Germinal center (tissue), 1 donor: ENCODE results near the gene SIGLEC8.
"Not testable (repeated sequence)": the region's sequence is repeated elsewhere in the genome, so short reads cannot be mapped to it uniquely, and the experiment has no call there.

ENCODE experiments used
- DNase-seq: peaks from one replicate; pipeline ENCODE4 v3.0.0; 2012; ENCODE audit warnings: mixed read lengths, low spot score

Gene SIGLEC8

DNA sequence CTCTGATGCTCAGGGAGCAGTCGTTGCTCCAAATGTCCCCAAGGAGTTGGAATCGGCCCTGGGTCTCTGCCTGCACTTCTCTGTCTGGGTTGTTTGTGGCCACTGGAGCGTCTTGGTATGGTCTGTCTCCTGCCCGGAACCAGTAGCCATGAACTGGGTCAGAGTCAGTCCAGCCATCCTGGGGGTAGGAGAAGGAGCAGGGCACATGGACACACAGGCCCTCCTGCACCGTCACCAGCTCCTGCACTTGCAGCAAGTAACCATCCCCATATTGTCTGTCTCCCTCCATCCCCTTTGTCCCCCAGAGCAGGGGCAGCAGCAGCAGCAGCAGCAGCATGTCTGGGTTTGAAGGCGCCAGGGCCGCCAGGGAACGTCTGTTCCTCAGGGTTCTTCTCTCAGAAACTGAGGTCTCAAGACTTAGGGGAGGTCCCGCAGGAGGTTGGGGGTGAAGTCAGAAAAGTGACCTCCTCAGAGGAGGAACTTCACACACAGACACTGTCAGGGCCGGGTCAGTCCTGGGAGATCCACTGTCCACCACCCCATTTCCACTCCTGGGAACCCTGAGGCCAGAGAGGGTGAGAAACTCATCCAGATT lies at the start of gene SIGLEC8:
TSS of gene SIGLEC8 (minus strand) at position 404 of the 595 bp plus-strand sequence. CDS start at position 337, 67 bp downstream.
- no peak for DNase-seq

DNA sequence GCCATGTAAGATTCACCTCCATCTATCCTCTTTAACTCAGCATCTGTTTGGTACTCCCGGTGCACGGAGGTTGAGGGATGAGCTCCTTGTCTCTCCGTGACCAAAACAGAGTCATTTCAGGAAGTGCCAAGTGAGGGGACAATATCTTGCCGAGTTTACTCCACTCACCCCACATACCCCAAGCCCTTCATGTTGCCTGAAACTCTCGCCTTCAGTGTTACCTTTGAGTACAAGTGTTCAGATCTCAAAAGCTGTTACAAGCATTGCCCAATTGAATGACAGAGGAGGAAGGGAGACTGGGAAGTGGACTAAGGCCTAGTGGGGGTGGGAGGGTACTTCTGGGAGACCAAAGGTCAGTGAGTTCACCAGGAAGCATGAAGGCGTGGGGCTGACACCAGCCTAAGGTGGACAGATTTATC lies 49.4 kb upstream of the SIGLEC8 start:
- DNase-seq = no peak

DNA sequence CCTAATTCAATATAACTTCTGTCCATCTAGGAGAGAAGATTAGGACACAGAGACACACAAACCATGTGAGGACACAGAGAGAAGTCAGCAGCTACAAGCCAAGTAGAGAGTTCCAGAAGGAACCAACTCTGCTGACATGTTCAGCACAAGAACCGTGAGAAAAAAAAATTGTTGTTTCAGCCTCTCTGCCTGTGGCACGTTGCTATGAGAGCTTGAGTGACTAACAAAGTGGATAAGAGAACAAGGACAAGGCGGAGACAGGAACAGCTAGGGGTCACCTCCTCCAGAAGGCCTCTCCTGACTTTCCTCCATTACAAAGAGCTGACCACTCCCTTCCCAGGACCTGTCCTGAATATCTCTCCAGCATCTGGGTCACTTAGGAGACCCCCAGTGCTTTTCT lies 48.9 kb upstream of the SIGLEC8 start:
- DNase-seq = no peak

DNA sequence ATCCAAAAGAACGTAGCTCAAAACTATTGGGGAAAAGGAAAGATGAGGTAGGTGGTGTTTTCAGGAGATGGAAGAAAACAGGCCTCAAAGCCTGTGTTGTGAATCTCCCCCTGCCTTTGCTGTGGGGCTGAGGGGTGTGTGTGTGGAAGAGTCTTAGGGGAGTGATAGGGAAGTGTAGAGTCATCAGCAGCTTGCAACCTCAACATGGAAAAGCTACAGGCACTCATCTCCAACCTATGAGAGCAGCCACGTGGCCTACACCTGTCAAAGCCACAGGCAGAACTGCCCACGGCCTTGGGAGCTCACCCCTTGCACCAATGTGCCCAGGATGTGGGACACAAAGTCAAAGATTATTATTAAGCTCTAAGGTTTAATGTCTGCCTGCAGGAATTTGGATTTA lies 47.6 kb upstream of the SIGLEC8 start:
- no peak for DNase-seq

DNA sequence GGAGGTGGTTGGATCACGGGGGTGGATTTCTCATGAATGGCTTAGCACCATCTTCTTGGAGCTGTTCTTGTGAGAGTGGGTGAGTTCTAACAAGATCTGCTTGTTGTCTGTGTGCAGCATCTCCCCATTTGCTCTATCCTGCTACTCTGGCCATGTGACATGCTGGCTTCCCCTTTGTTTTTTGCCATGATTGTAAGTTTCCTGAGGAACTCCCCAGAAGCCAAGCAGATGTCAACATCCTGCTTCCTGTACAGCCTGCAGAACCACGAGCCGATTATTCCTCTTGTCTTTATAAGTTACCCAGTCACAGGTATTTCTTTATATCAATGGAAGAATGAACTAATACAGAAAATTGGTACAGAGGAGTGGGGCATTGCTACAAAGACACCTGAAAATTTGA lies 45.6 kb upstream of the SIGLEC8 start:
- no peak for DNase-seq

DNA sequence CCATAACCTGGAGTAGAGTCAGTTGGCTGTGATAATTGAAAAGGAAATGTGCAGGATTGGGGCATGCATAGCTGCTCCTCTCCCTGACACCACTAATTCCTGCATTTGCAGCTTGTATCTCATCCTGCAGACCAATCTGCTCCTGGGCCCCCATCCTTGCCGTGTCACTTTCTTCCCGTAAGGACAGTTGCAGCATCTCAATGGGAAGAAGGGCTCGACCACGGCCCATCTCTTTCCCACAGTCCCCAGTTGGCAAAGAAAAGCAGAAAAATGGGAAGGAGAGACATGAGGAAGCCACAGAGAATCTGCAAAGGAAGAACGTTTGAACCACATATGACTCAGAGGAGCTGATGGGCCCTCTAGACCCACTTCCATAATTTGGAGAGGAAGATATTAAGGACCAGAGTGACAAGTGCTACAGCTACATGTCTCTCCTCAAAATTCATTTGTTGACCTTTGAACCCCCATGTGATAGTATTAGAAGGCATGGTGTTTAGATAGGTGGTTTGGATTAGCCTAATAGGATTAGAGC lies 45.1 kb upstream of the SIGLEC8 start:
- DNase-seq = no peak

DNA sequence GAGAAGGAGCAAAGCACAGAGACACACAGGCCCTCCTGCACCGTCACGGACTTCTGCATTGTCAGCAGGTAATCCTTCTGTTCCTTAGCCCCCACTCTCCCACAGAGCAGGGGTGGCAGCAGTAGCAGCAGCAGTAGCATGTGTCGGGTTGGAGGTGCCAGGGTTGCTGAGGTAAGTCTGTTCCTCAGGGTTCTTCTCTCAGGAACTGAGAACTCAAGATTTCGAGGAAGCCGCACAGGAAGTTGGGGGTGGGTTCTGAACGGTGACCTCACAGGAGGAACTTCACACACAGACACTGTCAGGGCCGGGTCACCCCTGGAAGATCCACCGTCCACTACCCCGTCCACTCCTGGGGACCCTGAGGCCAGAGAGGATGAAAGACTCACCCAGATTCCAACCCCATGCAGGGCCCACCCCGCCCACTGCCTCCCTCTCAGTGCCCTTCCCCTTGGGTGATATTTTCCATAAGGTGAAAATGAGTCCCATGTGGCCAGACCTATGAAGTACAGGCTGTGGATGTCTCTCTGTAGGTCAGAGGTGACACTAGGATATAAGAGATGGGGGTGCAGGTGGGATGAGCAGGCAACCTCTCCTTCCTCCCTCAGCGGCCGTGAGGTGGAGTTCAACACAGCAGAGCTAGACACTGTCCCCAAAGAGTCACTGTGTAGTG lies 43.5 kb upstream of the SIGLEC8 start, which contains the start of gene SIGLEC12:
TSS of gene SIGLEC12 (minus strand) at position 207 of the 670 bp plus-strand sequence. CDS start at position 140, 67 bp downstream.
- no peak for DNase-seq

DNA sequence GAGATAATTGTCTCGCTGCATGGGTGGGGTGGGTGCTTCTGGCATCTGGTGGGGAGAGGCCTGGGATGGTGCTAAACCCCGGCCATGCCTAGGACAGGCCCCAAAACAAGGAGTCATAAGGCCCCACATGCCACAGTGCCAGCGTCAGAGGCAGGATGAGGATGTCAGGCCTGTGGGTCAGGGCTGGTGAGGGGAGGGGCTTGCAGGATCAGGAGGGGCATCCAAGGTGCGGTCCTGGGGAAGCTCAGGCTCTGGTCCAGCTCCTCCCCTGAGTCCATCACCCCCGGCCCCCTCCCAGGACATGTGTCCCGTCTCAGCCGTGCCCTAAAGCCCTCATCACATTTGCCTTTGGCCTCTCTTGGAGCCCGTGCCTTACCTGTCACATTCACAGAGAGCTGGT lies 42.7 kb upstream of the SIGLEC8 start:
- not testable (repeated sequence) for DNase-seq

DNA sequence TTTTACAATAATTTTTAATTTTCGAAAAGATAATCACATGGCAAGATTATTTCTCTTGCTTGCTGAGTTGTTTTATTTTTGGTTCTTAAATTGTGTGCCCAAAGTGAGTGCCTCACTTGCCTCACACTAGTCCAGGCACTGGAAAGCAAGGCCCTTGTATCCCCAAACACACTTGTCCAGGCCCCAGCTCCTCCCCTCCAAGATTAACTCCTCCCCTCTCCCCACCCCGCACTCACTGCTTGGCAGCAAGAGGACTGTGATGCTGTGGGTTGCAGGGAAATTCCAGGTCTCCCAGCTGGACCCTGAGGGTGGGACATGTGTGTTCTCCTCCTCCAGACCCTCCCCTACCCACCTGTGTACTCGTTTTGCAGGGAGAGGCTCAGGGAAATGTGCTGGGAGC lies 39.4 kb upstream of the SIGLEC8 start:
- DNase-seq = no peak

DNA sequence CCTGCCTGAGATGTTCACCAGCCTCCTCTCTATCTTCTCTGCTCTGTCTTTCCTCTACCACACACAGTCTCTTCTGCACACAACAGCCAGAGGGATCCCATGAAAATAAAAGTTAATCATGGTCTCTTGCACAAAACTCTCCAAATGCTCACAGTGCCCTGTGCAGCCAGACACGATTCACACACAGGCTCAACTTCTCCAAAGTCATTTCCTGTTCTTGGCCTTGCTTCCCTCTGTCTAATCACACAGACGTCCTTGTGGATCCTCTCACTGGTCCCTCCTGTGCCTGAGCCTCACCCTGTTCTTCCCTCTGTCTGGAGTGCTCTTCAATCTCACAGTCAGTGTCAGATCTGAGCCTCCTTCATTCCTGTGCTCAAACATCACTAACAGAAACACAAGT lies 35.5 kb upstream of the SIGLEC8 start:
- DNase-seq = no peak

DNA sequence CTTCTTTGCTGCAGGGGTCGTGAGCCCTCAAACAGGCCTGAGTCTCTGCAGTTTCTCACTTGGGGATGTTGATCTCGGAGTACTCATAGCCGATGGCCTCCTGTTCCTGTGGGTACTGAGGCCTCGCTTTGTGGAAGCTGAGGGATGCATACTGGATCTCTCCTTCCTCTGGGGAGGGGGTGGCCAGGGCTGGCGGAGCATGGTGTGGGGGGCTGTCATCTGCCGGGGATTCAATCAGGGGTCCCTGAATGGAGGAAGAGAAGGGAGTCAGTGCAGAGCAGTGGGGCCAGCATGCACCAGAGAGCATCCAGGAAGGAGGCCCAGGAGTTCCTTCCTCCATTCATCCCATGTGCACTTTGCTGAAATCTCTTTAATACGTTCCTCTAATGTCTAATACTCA lies 33.3 kb upstream of the SIGLEC8 start:
- DNase-seq = no peak

DNA sequence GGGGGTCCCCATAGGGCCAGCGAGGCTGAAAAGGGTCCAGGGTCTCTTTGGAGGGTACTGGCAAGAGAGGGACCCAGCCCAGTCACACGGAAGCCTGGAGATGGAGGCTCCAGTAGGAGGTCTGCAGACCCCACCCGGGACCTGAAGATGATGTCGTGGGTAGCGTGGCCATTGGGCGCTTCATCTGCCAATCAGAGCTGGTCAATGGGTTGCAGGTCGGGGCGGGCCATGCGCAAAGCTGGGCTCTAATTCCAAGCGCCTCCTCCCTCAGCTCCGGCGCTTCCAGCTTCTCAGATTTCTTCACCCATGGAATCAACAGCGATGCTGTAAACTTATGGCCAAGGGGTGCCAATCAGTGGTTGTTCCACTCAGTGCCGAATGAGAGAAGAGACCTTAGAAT lies 32.4 kb upstream of the SIGLEC8 start:
- DNase-seq = no peak

DNA sequence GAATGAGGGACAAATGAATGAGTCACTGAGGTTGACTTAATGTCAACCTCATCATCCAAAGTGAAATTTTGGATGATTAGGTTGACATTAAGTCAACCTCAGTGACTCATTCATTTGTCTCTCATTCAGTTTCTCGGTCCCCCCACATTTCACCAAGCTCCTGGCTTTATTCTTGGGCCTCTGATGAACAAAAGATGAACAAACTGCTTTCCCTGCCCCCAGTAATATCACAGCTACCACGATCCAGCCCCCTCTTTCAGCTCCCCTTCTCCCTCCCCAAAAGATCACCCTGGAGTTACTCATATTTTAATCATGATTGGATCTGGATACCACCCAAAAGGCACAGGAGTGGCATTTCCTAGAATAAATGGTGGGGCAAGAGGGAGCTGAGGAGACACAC lies 30.9 kb upstream of the SIGLEC8 start:
- DNase-seq = no peak

DNA sequence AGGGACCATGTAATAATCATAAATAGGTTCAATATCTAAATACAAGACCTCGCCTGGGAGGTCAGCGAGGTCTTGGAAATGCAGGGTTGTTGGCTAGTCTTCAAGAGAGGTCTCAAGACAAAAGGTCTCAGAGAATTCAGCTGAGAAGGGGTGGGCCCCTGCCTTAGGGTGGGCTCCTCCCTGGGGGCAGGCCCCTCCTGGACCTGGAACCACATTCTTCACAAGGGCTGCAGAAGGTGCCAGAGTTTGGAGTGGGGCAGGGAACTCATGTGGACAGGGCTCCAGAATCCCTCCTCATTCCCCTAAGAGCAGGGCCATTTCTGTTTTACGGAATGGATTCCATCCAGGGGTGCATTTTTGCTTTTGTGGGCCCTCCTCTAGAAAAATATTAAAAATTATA lies 30.2 kb upstream of the SIGLEC8 start:
- DNase-seq = no peak

DNA sequence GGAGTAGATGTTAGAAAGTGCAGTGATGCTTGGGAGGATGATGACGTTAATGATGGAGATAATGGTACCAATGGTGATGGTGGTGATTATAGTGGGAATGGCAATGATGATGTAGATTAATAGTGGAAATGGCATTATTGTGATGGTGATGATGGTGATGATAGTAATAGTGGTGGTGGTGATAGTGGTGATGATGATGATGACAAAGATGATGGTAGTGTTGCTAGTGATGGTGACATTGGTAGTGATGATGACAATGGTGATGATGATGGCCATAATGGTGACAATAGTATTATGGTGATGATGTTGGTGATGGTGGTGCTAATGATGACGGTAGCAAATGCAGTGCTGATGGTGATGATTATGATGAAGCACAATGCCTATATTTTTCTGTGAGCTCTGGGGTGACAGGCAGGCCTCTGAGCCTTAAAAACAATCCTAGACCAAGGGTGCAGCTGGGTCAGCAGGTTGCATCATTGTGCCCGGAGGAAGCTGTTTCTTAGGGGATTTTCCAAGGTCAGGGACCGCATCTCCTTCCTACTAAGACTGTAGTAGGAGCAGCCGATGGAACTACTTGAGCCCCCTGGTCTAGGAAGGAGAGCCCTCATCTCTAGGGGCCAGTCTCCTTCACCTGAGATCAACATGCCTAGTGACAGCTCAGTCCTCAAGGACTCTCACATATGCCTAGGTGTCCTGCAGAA lies 27.9 kb upstream of the SIGLEC8 start:
- DNase-seq = no peak

DNA sequence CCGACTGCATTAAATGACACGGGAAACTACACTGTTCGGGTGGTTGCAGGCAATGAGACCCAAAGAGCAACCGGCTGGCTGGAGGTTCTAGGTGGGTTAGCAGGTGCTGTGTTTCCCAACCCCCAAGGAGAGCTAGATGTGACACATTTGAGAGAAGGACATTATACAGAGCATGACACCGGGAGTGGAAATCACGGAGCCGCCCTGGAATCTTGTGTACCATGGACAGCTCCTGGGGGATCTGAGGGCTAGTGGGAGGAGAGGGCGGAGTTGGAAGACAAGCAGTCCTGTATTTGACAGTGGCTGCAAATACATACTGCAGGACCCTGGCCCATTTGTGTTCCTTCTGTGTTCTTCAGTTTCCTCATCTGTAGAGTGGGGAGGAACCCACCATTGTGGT lies 22.3 kb upstream of the SIGLEC8 start:
- DNase-seq = no peak

DNA sequence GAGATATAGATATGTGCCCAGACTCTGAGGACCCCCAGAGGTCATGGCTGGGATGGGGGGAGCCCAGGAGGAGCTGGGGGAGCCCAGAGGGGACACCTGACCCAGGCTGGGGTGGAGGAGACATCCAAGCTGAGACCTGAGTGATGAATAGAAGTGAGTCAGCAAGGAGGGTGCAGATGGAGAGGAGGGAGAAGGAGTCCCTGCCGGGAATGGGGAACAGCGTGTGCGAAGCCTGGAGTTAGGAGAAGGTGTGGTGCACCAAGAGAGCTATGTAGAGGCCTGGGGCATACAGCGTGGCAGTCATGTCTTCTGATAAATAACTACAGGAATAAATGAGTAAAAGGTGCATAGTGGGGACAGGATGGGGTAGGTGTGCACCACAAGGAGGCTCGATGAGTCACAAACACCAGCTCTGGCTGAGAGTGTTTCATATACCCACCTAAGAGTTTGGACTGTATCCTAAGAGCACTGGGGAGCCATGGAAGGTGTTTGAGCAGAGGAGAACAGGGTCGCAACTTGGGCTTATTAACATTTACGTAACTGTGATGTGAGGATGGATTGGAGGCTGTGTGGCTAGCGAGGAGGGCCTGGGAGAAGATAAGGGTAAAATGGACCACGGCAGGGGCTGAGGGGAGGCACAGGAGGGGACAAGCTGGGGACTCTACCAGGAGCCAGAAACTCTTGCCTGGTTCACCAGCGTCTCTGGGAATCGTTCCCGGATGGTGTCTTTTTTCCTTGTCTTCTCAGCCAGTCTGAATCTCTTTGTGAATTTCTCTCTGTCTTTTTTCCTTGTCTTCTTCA lies 21.5 kb upstream of the SIGLEC8 start:
- no peak for DNase-seq

DNA sequence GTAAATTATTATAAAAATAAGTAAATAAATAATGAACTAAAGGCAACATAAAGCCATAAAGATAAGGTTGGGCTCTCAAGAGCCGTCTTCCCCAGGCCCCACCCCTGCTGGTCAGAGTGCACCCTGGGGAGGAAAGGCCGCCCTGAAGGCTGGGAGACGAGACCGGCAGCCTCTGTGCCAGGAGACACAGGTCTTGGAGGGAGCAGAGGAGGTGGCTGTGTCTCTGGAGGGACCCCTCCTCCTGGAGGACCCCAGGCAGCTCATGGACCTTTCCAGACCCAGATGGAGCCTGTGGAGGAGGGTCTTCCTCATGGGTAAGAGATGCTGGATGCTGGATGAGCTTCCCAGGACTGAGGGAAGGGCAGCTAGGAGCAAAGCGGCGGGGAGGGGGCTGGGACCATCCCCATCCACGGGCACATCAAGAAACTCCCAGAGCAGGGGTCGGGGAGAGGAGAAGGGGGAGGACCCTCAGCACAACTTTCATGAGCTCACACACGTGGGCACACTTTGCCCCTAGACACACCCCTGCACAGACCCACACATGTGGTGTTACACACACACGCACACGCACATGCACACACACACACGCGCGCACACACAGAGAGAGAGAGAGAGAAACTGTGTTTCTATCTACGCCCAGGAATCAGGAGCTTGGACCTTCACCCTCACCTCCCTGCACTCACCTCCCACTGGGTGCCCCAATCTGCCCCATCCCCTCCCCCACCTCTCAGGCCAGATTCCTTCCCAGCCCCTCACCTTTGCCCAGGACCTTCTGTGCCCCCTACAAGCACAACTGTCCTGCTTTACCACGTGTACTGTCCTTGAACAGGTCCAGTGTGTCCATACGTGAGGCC lies 20.4 kb upstream of the SIGLEC8 start, which contains the start of gene CEACAM18:
TSS of gene CEACAM18 (plus strand) at position 159 of the 854 bp plus-strand sequence.
- DNase-seq = no peak

DNA sequence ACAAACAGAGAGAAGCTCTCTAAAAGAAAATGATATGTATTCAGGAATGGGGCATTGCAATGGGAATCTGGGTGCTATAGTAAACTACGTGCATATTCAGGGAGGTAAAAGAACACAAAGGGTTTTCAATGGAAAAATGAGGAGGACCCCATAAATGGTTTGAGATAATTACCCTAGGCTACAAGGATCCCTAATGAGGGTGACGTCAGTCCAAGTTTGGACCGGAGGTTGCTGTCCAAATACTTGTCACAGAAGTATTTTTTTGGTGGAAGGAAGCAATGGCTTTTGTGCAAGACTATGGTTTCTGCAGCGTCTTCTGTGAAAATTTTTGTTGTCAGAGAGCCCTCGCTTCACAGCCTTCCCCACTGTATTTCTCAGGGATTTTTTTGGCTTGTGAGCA lies 19.1 kb upstream of the SIGLEC8 start:
- no peak for DNase-seq

DNA sequence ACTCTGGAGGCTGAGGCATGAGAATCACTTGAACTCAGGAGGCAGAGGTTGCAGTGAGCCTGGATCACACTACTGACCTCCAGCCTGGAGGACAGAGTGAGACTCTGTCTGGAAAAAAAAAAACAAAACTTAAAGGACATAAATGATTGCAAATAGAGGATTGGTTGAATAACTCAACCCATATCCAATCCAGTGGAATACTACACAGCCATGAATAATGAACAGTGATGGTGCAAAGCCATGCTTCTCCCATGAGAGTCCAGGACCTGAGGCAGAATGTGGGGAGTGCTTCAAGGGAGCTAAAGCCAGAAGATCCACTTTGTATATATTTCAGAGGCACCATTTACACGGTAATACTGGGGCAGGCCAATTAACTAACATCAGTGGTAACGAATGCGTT lies 17.9 kb upstream of the SIGLEC8 start:
- no peak for DNase-seq
